Erythroblast (primary cell): ENCODE results near the gene OPTN.

Experiments
- GATA1 ChIP-seq: IDR thresholded peaks from 2 replicates; pipeline ENCODE4 v1.6.1; 2011; ENCODE audit warnings: low read depth, mild to moderate bottlenecking, control low read depth, low read length, moderate library complexity
- POLR2A ChIP-seq: IDR thresholded peaks from 2 replicates; pipeline ENCODE4 v1.6.1; 2011; ENCODE audit warnings: mild to moderate bottlenecking, low read length

- no peak for TF ChIP-seq POLR2A
- TF ChIP-seq GATA1 = no peak
Measured at GRCh38 chr10:13158401-13158800, 58.4 kb downstream of the OPTN start.
